ENCODE results near the gene FAM180A. TPM values are rescaled to one million over a fixed set of nuclear protein-coding genes. Genes with fewer than 3 reads are reported as not detected.

Gene FAM180A
- total and polyA plus RNA-seq, 9 of the 15 experiments (the other 6 are each of a cell fraction or from before 2014, with no cell fraction given) = not detected

DNA sequence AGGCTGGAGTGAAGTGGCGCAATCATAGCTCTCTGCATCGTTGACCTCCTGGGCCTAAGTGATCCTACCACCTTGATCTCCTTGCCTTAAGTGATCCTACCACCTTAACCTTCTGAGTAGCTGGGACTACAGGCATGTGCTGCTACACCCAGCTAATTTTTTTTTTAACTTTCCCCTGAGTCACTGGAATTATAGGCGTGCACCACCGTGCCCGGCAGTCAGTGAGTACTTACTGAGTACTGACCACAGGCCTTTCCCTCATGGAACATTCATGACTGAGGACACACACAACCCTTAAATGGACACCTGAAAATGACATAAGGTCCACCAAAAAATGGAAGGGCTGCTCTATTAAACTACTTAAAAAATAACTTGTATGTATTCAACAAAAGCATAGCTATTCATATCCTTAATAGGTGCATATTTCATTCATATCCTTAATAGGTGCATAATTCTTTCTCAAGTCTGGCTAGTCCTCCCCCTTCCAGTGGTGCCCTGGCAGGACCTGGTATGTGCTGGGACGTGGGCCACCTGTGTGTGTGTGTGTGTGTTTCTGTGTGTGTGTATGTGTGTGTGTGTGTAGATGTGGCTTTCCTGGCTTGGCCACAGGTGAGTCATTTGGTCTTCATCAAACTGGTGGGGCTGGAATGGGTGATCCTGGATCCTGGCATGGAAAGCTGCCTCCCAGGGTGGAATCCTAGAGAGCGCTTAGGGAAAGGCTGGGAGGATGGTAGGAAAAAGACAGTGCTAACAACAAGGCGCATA, 3.5 kb downstream of the FAM180A start (continued):
- TF ChIP-seq, protein P1, sequence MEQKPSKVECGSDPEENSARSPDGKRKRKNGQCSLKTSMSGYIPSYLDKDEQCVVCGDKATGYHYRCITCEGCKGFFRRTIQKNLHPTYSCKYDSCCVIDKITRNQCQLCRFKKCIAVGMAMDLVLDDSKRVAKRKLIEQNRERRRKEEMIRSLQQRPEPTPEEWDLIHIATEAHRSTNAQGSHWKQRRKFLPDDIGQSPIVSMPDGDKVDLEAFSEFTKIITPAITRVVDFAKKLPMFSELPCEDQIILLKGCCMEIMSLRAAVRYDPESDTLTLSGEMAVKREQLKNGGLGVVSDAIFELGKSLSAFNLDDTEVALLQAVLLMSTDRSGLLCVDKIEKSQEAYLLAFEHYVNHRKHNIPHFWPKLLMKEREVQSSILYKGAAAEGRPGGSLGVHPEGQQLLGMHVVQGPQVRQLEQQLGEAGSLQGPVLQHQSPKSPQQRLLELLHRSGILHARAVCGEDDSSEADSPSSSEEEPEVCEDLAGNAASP (IDR thresholded peaks at IDR 0.05) = no peak
- TF ChIP-seq BCOR (IDR thresholded peaks at IDR 0.05) (no peak), ZSCAN32 (CRISPR knock-in tag; IDR thresholded peaks at IDR 0.05) (no peak), RFX1 (IDR thresholded peaks at IDR 0.05) (no peak), ZNF217 (CRISPR knock-in tag; IDR thresholded peaks at IDR 0.05) (no peak), CEBPG (CRISPR knock-in tag; IDR thresholded peaks at IDR 0.05) (no peak), CEBPG (tag; conservative IDR thresholded peaks at IDR 0.05 in 1 of 2, IDR thresholded peaks at IDR 0.05 in 1 of 2) (peak in 1 of 2 experiments; percentile 39; a peak in 1 of 4 replicates)
- TF ChIP-seq, protein P2, sequence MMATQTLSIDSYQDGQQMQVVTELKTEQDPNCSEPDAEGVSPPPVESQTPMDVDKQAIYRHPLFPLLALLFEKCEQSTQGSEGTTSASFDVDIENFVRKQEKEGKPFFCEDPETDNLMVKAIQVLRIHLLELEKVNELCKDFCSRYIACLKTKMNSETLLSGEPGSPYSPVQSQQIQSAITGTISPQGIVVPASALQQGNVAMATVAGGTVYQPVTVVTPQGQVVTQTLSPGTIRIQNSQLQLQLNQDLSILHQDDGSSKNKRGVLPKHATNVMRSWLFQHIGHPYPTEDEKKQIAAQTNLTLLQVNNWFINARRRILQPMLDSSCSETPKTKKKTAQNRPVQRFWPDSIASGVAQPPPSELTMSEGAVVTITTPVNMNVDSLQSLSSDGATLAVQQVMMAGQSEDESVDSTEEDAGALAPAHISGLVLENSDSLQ (IDR thresholded peaks at IDR 0.05) = no peak
- TF ChIP-seq, protein P3, sequence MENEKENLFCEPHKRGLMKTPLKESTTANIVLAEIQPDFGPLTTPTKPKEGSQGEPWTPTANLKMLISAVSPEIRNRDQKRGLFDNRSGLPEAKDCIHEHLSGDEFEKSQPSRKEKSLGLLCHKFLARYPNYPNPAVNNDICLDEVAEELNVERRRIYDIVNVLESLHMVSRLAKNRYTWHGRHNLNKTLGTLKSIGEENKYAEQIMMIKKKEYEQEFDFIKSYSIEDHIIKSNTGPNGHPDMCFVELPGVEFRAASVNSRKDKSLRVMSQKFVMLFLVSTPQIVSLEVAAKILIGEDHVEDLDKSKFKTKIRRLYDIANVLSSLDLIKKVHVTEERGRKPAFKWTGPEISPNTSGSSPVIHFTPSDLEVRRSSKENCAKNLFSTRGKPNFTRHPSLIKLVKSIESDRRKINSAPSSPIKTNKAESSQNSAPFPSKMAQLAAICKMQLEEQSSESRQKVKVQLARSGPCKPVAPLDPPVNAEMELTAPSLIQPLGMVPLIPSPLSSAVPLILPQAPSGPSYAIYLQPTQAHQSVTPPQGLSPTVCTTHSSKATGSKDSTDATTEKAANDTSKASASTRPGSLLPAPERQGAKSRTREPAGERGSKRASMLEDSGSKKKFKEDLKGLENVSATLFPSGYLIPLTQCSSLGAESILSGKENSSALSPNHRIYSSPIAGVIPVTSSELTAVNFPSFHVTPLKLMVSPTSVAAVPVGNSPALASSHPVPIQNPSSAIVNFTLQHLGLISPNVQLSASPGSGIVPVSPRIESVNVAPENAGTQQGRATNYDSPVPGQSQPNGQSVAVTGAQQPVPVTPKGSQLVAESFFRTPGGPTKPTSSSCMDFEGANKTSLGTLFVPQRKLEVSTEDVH (IDR thresholded peaks at IDR 0.05; ENCODE audit: low read depth, partially characterized antibody) = no peak
- TF ChIP-seq, protein P4, sequence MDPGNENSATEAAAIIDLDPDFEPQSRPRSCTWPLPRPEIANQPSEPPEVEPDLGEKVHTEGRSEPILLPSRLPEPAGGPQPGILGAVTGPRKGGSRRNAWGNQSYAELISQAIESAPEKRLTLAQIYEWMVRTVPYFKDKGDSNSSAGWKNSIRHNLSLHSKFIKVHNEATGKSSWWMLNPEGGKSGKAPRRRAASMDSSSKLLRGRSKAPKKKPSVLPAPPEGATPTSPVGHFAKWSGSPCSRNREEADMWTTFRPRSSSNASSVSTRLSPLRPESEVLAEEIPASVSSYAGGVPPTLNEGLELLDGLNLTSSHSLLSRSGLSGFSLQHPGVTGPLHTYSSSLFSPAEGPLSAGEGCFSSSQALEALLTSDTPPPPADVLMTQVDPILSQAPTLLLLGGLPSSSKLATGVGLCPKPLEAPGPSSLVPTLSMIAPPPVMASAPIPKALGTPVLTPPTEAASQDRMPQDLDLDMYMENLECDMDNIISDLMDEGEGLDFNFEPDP (CRISPR knock-in tag; IDR thresholded peaks at IDR 0.05) = no peak

Measured in K562 (cell line).